NCI-H82 treated with DMSO at 0.1 percent for 48 hours (cell line): ENCODE results near the gene ZBTB37.
"Not testable (repeated sequence)": the region's sequence is repeated elsewhere in the genome, so short reads cannot be mapped to it uniquely, and the experiment has no call there.

Experiments
- DNase-seq: peaks from one replicate; lab custom pipeline; 2025; ENCODE audit not compliant: unreplicated experiment; lab: John Stamatoyannopoulos, UW

The ZBTB37 gene

DNA sequence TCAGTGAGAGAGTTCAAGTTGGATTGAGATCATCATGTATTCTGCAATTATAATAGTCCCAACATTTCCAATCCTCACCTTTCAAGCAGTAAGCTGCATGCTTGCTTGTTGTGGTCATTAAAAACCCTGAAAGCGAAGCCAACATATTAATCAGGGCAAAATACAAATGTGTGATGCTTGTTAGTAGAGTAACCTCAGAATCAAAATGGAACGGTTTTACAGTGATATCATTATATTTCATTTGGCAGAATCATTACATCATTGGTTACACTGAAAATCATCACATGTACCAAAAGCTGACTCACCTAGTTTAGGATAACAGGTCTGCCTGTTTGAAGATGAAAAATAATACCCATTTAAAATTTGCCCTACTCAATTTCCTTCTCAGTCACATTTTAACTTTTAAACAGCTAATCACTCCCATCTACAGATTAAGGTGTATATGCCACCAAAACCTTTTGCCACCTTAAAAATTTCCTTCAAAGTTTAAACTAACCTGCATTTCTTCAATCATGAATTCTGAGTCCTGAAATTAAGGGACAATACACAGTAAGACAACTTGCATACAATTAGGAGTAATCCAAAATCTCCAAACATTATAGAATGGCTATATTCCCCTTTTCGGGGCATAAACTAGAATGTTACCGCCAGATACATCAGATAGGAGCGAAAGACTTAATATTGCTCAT, 3.9 kb upstream of the ZBTB37 start:
- no peak for DNase-seq

DNA sequence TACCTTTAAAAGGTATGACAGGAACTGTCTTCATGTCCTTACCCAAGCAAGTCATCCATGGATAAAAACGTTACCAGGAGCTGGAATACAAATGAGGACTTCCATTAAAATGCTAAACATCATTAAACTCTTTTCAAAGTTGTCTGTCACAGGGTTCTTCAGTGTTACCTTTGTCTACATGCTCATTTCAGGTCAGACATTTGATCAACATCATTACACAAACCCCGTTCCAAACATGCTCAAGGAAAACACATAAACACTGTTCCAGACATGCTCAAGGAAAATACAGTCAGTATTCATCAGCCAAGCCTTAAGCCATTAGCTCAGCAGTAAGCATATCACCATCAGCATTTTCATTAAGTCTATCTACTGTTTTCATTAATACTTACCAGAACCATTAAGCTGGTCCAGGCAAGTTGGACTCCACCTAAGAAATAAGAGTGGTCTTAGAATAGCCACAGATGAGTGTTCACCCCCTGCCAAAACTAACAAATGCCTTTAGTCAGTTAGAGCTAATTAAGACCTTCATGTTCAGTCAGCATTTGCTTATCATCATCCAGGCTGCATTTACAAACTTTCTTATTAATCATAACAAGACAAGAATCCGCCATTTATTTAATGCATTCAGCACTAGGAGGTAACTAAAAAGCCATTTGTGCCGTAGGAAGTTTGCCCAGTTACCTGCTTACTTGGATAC, 2.6 kb upstream of the ZBTB37 start:
- DNase-seq: no peak

- no peak for DNase-seq
Measured at GRCh38 chr1:173866413-173867115, 1.6 kb upstream of the ZBTB37 start.

GRCh38 chr1:173867141-173867752, 933 bp upstream of the ZBTB37 start:
- no peak for DNase-seq

GRCh38 chr1:173867753-173868265, 371 bp upstream of the ZBTB37 start, which contains the start of gene GAS5:
TSS of gene GAS5 (minus strand) at chr1:173867989.
- DNase-seq: peak; percentile 100

DNA sequence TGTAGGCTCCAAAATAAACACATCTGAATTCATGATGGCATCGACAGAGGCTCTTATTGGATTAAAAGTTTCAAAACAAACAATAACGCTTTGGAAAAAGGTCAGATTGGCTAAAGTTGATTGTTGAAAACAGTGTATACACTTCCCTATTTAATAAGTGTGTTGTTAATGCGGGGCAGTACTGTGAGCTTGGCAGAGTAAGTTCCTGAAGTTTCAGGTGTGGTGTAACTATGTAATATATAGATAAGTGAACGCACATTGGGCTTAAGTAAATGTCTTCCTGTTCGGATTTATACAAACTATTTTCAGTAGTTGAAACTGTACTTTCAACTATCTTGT, 810 bp downstream of the ZBTB37 start:
- DNase-seq: no peak

- no peak for DNase-seq
Measured at GRCh38 chr1:173870252-173871075, 2.3 kb downstream of the ZBTB37 start.

DNA sequence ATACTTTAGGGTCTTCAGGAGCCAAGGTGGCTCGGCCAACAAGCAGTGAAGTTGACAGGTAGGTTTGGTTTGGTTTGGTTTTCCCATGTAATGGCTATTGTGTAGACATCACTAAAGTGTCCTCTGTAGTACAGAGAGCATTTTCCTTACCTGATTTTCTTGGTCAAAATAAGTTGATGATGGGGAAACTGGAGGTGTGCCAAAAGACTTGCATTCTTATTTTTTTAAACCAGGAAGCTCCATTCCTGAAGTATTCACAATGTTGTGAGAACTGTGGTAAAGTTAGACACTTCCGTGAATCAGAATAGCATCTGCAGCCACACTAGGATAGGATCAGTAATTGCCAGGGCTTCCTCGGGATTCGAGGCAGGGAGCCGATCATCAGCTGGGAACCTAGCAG, 2.9 kb downstream of the ZBTB37 start:
- no peak for DNase-seq

GRCh38 chr1:173871500-173871899, 3.3 kb downstream of the ZBTB37 start:
- no peak for DNase-seq

GRCh38 chr1:173876732-173877131, 8.6 kb downstream of the ZBTB37 start:
- DNase-seq: no peak

DNA sequence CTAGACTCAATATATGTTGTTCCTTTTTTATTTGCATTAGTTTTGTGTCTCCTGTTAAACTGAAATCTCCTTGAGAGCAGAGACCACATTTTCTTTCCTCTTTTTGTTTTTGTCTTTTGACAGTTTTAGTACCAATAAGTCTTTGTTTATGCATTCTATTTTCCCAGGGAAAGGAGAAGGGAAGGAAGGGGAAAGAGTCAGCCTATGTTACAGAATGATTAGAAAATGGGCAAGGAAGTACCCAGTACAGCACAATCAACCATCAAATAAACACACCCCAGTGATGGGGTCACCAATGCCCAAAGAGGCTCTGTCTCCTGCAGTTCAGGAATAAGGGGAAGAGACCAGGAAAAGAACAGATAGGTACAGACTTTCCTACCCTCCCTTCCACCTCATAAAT, 10.1 kb downstream of the ZBTB37 start:
- no peak for DNase-seq

- DNase-seq: not testable (repeated sequence)
Measured at GRCh38 chr1:173881117-173881516, 12.9 kb downstream of the ZBTB37 start.

DNA sequence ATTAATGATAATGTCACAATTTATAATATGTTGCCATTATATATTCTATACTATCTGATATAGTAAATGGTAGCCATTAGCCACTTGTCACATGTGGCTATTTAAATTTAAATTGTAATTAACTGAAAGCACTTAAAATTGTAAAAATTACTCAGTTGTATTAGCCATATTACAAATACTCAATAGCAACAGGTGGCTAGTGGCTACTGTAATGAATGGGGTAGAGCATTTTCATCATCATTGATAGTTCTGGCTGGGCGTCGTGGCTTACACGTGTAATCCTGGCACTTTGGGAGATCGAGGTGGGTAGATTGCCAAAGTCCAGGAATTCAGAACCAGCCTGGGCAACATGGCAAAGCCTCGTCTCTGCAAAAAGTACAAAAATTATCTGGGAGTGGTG, 16.5 kb downstream of the ZBTB37 start:
- DNase-seq: no peak

GRCh38 chr1:173886746-173887611, 18.8 kb downstream of the ZBTB37 start:
- no peak for DNase-seq

- no peak for DNase-seq
Measured at GRCh38 chr1:173887627-173888026, 19.4 kb downstream of the ZBTB37 start.

DNA sequence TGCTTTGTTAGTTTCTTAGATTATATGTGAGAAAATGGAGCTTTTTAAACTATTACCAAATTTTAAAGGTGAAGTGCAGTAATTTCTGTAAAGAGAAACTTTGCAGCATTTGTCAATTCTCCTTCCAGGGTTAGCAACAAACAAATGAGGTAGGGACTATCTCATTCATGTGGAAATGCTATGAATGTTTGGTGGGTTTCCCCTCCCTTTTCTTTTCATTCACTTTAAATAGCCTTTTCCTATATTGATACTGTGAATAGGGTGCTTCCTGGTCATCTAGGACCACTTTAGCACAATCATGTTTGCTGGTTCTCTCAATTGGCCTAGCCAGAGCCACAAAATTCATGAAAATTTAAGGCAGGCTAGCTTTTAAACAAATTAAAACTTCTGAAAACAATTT, 20.6 kb downstream of the ZBTB37 start:
- no peak for DNase-seq

DNA sequence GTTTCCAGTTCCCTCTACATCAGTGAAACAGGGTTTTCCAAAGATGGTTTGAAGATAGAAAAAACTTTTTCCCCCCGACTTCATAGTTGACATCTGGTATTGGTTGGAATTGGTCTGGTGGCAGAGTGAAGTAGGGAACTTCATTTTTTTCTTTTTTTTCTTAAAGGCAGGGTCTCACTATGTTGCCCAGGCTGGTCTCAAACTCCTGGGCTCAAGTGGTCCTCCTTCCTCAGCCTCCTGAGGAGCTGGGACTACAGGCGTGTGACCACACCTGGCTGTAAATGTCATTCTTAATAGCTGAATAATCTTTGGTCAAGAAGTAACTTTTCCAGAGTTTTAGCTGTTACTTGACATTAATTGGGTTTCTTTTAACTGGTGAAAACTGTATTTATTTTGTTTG, 21.7 kb downstream of the ZBTB37 start:
- DNase-seq: no peak

DNA sequence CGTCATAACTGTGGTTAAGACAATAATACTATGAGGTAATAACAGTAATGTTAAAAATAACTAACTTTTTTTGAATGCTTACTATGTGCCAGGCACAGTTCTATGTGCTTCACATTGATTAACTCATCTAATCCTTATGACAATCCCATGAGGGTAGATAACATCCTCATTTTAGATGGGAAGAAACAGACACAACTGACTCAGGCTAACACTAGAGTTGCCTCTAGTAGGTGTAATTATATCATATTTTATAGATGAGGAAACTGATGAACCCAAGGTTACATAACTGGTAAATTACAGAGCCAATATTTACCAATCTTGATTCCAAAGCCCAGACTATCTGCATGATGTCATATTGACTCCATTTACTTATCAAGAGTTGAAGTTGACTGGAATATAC, 25.4 kb downstream of the ZBTB37 start:
- no peak for DNase-seq

- no peak for DNase-seq
Measured at GRCh38 chr1:173894189-173894588, 26.0 kb downstream of the ZBTB37 start.

DNA sequence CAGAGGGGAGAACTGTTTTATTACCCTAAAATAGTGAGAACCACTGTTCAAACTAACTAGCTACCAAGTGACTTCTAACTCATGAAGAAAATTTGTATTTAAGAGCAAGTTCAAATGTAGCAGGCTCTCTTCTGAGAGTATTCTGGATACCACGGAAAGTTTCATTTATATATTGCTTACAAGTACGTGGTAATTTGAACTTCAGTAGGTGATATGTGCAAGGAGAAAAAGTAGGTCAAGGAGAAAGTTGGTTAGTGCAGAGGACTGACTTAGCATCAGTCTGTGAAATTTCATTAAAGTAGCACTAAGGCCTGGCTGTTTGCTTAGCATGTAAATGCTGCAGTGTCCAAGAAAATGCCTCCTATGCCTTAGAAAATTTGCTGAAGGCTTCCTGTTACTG, 32.2 kb downstream of the ZBTB37 start:
- DNase-seq: no peak
